Mucosa of rectum (tissue), 2 donors: Measurements from ENCODE around the gene ZNF254.

ENCODE experiments used
- H3K27ac ChIP-seq, 2 donors: one replicate each; pipeline ENCODE4 v1.7.0; 2013; ENCODE audit warnings: inconsistent platforms in 2 of 2, low read depth in 2 of 2, low read length in 2 of 2
- H3K27me3 ChIP-seq, 2 donors: one replicate each; pipeline ENCODE4 v1.7.0; 2013; ENCODE audit warnings: low read length in 2 of 2; ENCODE audit not compliant: control insufficient read depth in 2 of 2, insufficient read depth in 2 of 2
- H3K36me3 ChIP-seq, 2 donors: one replicate each; pipeline ENCODE4 v1.7.0; 2013; ENCODE audit warnings: low read length in 2 of 2; ENCODE audit not compliant: control insufficient read depth in 2 of 2, insufficient read depth in 2 of 2
- H3K4me1 ChIP-seq, 2 donors: one replicate each; pipeline ENCODE4 v1.7.0; 2013; ENCODE audit warnings: low read length in 2 of 2, mild to moderate bottlenecking in 1 of 2; ENCODE audit not compliant: control insufficient read depth in 2 of 2, insufficient read depth in 2 of 2
- H3K4me3 ChIP-seq, 2 donors: one replicate each; pipeline ENCODE4 v1.7.0; 2013; ENCODE audit warnings: low read length in 2 of 2
- H3K9ac ChIP-seq, 2 donors: one replicate each; pipeline ENCODE4 v1.7.0; 2013; ENCODE audit warnings: low read length in 2 of 2, low read depth in 1 of 2, mild to moderate bottlenecking in 1 of 2
- H3K9me3 ChIP-seq, 2 donors: one replicate each; pipeline ENCODE4 v1.7.0; 2013; ENCODE audit warnings: low read length in 2 of 2; ENCODE audit not compliant: control insufficient read depth in 2 of 2
- donor health status: healthy.
- donor health status: Normal muscosa, but diverticular disease.

The ZNF254 gene

DNA sequence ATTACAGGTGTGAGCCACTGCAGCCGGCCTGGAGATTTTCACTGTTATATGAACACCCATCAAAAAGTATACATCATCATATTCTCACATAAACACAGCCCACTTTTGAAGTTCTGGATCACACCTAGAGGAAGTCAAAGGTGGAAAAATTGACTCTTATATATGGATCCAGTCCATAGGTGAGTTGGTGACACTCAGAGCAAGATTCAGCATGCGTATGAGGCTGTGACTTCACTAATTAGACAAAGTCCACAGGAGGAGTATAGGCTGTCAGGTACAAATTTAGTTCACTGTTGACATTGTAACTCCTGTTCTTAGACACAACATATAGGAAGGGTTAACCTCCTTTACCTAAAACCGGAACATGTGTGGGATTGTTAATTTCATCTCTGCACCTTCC, 31.4 kb upstream of the ZNF254 start:
- H3K4me3 ChIP-seq, result no peak overlapping the region
- H3K9ac ChIP-seq, result no peak overlapping the region
- H3K9me3 ChIP-seq, result no peaks in the 10 kb centered on the region
- no peak overlapping the region for H3K27ac ChIP-seq
- no peaks in the 10 kb centered on the region for H3K27me3 ChIP-seq
- peaks cover 40 to 67% of the 10 kb centered on the region in 2 donors for H3K36me3 ChIP-seq
- H3K4me1 ChIP-seq, result peaks cover 4% of the 10 kb centered on the region in 2 donors

- Histone ChIP-seq H3K36me3 (peaks cover 25 to 61% of the 10 kb centered on the region in 2 donors), H3K27ac (no peak overlapping the region)
These were observed 29.8 kb upstream of the ZNF254 start for GRCh38 chr19:24057144-24057543.

DNA sequence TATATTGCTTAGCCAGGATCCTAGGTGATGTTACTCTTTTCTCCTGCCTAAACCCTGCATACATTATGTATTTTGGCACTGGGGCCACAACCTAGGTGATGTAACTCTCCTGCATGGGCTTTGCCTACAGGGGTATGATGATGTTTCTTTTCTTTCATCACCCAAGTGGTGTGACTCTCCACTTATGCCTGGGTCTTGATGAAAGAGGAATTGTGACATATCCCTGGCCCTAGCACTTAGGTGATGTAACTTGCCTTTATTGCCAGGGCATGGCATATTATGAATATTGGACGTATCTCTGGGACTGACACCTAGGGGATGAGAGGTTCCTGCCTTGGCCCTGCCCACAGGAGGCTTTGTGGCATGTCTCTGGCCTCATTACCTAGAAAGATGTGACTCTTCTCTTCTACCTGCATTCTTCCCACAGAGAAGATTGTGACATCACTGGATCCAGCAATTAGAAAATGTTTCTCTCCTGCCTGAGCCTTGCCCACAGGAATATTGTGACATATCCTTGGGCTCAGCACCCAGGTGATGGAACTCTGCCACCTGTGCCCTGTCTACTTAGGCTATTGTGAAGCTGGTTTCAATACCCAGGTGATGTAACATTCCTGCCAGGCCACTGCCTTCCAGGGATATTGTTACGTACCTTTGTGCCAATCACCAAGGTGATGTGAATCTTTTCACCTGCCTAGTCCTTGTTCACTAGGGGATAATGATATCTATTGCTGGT, 27.3 kb upstream of the ZNF254 start:
- no peak overlapping the region for H3K27ac ChIP-seq
- no peak overlapping the region for H3K9ac ChIP-seq
- peaks cover 15 to 59% of the 10 kb centered on the region in 2 donors for H3K36me3 ChIP-seq
- H3K4me3 ChIP-seq, result no peak overlapping the region
- H3K27me3 ChIP-seq, result no peaks in the 10 kb centered on the region
- no peaks in the 10 kb centered on the region for H3K9me3 ChIP-seq
- H3K4me1 ChIP-seq, result no peaks in the 10 kb centered on the region

More at GRCh38 chr19:24057144-24057543, 29.8 kb upstream of the ZNF254 start:
- Histone ChIP-seq H3K4me1 (peaks cover 4% of the 10 kb centered on the region in 2 donors), H3K9ac (no peak overlapping the region), H3K9me3 (no peaks in the 10 kb centered on the region), H3K27me3 (no peaks in the 10 kb centered on the region), H3K4me3 (no peak overlapping the region)

- H3K9me3 ChIP-seq, result no peaks in the 10 kb centered on the region
- H3K27me3 ChIP-seq, result no peaks in the 10 kb centered on the region
- no peaks in the 10 kb centered on the region for H3K4me1 ChIP-seq
- no peak overlapping the region for H3K9ac ChIP-seq
- no peak overlapping the region for H3K4me3 ChIP-seq
- peaks cover 16 to 58% of the 10 kb centered on the region in 2 donors for H3K36me3 ChIP-seq
- no peak overlapping the region for H3K27ac ChIP-seq
These were observed 26.2 kb upstream of the ZNF254 start for GRCh38 chr19:24060687-24061356.

DNA sequence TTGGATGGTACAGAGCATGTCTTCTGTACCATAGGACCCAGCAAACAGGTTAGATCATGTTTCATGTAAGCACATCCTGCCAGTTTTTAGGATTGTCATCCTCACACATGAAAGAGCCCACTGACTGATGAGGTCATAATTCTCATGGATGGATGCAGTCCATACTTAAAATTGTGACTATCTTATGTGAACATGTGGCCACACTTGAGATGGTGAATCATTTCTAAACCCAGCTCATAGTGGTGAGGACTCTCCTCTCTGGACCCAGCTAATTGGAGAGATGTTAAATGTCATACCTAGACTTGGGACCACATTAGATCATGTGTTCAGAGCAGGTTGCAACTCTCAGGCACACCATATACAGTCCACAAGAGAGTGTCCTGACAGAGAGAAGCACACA, 24.8 kb upstream of the ZNF254 start:
- Histone ChIP-seq H3K9me3 (no peaks in the 10 kb centered on the region), H3K9ac (no peak overlapping the region), H3K36me3 (peaks cover 21 to 53% of the 10 kb centered on the region in 2 donors), H3K4me1 (no peaks in the 10 kb centered on the region), H3K27me3 (no peaks in the 10 kb centered on the region), H3K4me3 (no peak overlapping the region), H3K27ac (no peak overlapping the region)

DNA sequence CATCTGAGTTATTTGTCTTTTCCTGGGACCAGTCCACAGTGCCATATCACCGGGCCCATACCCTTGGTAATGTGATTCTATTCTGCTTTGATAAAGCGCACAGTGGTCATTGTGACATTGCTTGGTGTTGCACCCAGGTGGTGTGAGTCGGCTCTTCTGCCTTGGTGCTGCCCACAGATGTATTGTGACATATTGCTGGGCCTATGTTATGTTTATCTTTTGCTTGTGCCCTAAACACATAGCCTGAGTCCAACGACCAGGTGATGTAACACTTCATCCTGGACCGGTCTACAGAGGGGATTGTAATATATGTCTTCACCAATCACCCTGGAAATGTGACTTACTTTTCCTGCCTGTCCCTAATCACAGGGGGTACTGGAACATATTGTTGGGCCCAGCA, 23.7 kb upstream of the ZNF254 start:
- H3K27me3 ChIP-seq, result no peaks in the 10 kb centered on the region
- H3K9me3 ChIP-seq, result no peaks in the 10 kb centered on the region
- H3K4me1 ChIP-seq, result no peaks in the 10 kb centered on the region
- H3K4me3 ChIP-seq, result no peak overlapping the region
- no peak overlapping the region for H3K27ac ChIP-seq
- no peak overlapping the region for H3K9ac ChIP-seq
- peaks cover 13 to 53% of the 10 kb centered on the region in 2 donors for H3K36me3 ChIP-seq

DNA sequence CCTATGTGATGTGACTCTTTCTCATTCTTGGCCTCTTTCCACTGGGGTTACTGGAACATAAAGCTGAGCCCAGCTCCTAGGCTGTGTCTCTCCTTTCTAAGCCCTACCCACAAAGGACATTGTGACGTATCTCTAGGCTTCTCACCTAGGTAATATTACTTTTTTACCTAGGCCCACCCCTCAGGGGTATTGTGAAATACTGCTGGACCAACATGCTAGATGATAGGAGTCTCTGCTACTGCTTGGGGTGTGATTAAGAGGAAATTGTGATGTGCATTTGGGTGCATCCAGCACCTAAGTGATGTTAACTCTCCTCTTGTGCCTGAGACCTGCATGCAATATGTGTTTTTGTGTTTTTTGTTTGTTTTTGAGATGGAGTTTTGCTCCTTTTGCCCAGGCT, 22.8 kb upstream of the ZNF254 start:
- H3K27me3 ChIP-seq, result no peaks in the 10 kb centered on the region
- no peak overlapping the region for H3K4me3 ChIP-seq
- no peaks in the 10 kb centered on the region for H3K9me3 ChIP-seq
- H3K4me1 ChIP-seq, result no peaks in the 10 kb centered on the region
- H3K36me3 ChIP-seq, result peaks cover 8 to 50% of the 10 kb centered on the region in 2 donors
- no peak overlapping the region for H3K9ac ChIP-seq
- H3K27ac ChIP-seq, result no peak overlapping the region

DNA sequence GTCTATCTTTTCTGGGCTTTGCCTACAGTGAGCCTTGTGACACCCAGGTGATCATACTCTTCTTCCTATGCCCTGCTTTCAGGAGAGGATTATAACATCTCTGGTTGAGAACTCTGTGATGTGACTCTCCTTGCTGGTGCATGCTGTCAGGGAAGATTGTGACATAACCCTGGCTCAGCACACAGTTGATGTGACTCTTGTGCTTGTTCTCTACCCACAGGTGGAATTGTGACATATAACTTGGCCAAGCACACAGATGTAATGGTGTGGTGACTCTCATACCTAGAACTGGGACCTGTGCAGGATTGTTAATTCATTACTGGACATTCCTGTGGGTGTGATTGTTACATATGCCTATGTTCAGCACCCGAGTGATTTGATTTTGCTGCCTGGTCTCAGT, 21.7 kb upstream of the ZNF254 start:
- no peaks in the 10 kb centered on the region for H3K27me3 ChIP-seq
- H3K9ac ChIP-seq, result no peak overlapping the region
- H3K4me1 ChIP-seq, result no peaks in the 10 kb centered on the region
- no peak overlapping the region for H3K4me3 ChIP-seq
- H3K9me3 ChIP-seq, result no peaks in the 10 kb centered on the region
- H3K36me3 ChIP-seq, result peaks cover 5 to 47% of the 10 kb centered on the region in 2 donors
- H3K27ac ChIP-seq, result no peak overlapping the region

- H3K36me3 ChIP-seq, result peaks cover 5 to 45% of the 10 kb centered on the region in 2 donors
- no peak overlapping the region for H3K9ac ChIP-seq
- no peak overlapping the region for H3K27ac ChIP-seq
- H3K4me3 ChIP-seq, result no peak overlapping the region
- no peaks in the 10 kb centered on the region for H3K4me1 ChIP-seq
- no peaks in the 10 kb centered on the region for H3K27me3 ChIP-seq
- no peaks in the 10 kb centered on the region for H3K9me3 ChIP-seq
These were observed 21.0 kb upstream of the ZNF254 start for GRCh38 chr19:24065865-24066604.
